Panc1 (cell line): ENCODE data around the gene CHRNA3. TPM values are rescaled to one million over a fixed set of nuclear protein-coding genes. Genes with fewer than 3 reads are reported as not detected.

ENCODE experiments used
- ATAC-seq: fragments of 200-7000 bp; cut with Tn5 transposase; 2 replicates; pipeline ENCODE4 v1.9.1; 2020; ENCODE audit warnings: mild to moderate bottlenecking, moderate library complexity
- BruUV-seq: library from RNA; stranded (reverse); fragments of 400-500 nt; replicated peaks from 2 replicates; lab custom pipeline; 2021; lab: Mats Ljungman, UMichigan
- CTCF ChIA-PET: fragments of 300-600 bp; sonication (Branson Sonifier 250); formaldehyde crosslinking; loops from one replicate; lab custom pipeline; 2022; ENCODE audit warnings: antibody characterized with exemption; lab: Charles Lee
- POLR2A ChIA-PET: fragments of 300-600 bp; sonication (Branson Sonifier 250); formaldehyde crosslinking; loops from one replicate; lab custom pipeline; 2022; ENCODE audit warnings: antibody characterized with exemption; lab: Charles Lee
- DNase-seq: peaks from one replicate; pipeline ENCODE4 v3.0.0-alpha.2; 2010; ENCODE audit warnings: low read depth, low spot score
- H3K27ac ChIP-seq: 2 replicates; pipeline ENCODE4 v1.5.1; 2011; ENCODE audit warnings: mild to moderate bottlenecking, low read length, inconsistent platforms
- H3K27me3 ChIP-seq: fragments of 200-500 bp; sonication (Bioruptor generic); 2 replicates; pipeline ENCODE4 v1.6.0; 2014; ENCODE audit warnings: low read length, inconsistent platforms; ENCODE audit not compliant: control insufficient read depth, insufficient read depth
- H3K36me3 ChIP-seq: fragments of 200-500 bp; sonication (Bioruptor generic); 2 replicates; pipeline ENCODE4 v1.5.1; 2014; ENCODE audit warnings: inconsistent platforms, mild to moderate bottlenecking, low read length, moderate library complexity; ENCODE audit not compliant: control insufficient read depth, insufficient read depth
- H3K4me1 ChIP-seq: 2 replicates; pipeline ENCODE4 v1.5.1; 2011; ENCODE audit warnings: inconsistent platforms, mild to moderate bottlenecking, low read length, moderate library complexity; ENCODE audit not compliant: control insufficient read depth, insufficient read depth
- H3K4me3 ChIP-seq, 2 experiments: 2 replicates each; pipeline ENCODE4 v1.5.1; 2011 to 2012; ENCODE audit warnings: low read depth in 2 of 2, low read length in 2 of 2, mild to moderate bottlenecking in 2 of 2, inconsistent platforms in 1 of 2, moderate library complexity in 1 of 2
- H3K9me3 ChIP-seq: fragments of 200-500 bp; sonication (Bioruptor generic); 2 replicates; pipeline ENCODE4 v1.5.1; 2014; ENCODE audit warnings: low read depth, mild to moderate bottlenecking, inconsistent platforms, low read length, moderate library complexity; ENCODE audit not compliant: control insufficient read depth, insufficient read depth
- CTCF ChIP-seq: fragments of 450-650 bp; IDR thresholded peaks from 2 replicates; pipeline ENCODE4 v1.5.1; 2017; ENCODE audit warnings: mild to moderate bottlenecking
- POLR2AphosphoS5 ChIP-seq: IDR thresholded peaks from 2 replicates; pipeline ENCODE4 v1.6.1; 2012; ENCODE audit warnings: mild to moderate bottlenecking, low read depth, low read length, moderate library complexity
- REST ChIP-seq, 2 experiments: IDR thresholded peaks; 2 replicates each; pipeline ENCODE4 v1.6.1; 2011 to 2012; ENCODE audit warnings: low read depth in 2 of 2, control low read depth in 1 of 2, low read length in 1 of 2, mild to moderate bottlenecking in 1 of 2, moderate library complexity in 1 of 2; ENCODE audit not compliant: insufficient read depth in 1 of 2
- SIN3A ChIP-seq: IDR thresholded peaks from 2 replicates; pipeline ENCODE4 v1.6.1; 2012; ENCODE audit warnings: low read depth, mild to moderate bottlenecking, low read length, moderate library complexity, borderline replicate concordance; ENCODE audit not compliant: insufficient read depth
- TCF7L2 ChIP-seq: IDR thresholded peaks from 2 replicates; pipeline ENCODE4 v1.6.1; 2011; ENCODE audit warnings: mild to moderate bottlenecking, low read depth, low read length, inconsistent platforms
- in situ Hi-C: cut with HindIII; loops from 2 replicates; pipeline ENCODE4 v1.10.0; 2016; ENCODE audit warnings: low sequenced_read_pairs, low pct_unique_long_range_greater_than_20kb
- intact Hi-C: fragments of 100-400 bp; cut with micrococcal nuclease; formaldehyde crosslinking; loops from one replicate; pipeline ENCODE4 v1.10.0; 2022; ENCODE audit not compliant: unreplicated experiment
- total RNA-seq: library from RNA; stranded (reverse); gene quantifications from one replicate; pipeline ENCODE4 v1.2.1, GENCODE V29; 2021; ENCODE audit not compliant: unreplicated experiment

Gene CHRNA3
- total RNA-seq, 1 experiment from 2014 or later: 0.31 TPM

GRCh38 chr15:78617516-78617915, 3.3 kb downstream of the CHRNA3 start:
- DNase-seq: no peak
- peaks cover 5% of the 10 kb centered on the region for H3K27me3 ChIP-seq
- in situ Hi-C loops: no loop called here
- no TSS peak for BruUV-seq
- CTCF ChIA-PET: no interaction called here
- H3K9me3 ChIP-seq: no peaks in the 10 kb centered on the region
- peaks cover 7% of the 10 kb centered on the region; the same call in 1 of the 2 replicates for H3K4me1 ChIP-seq
- no peak overlapping the region for H3K27ac ChIP-seq
- POLR2A ChIA-PET: no interaction called here
- no peak for TF ChIP-seq CTCF
- TF ChIP-seq POLR2AphosphoS5: no peak
- TF ChIP-seq SIN3A: no peak
- no peak for TF ChIP-seq REST (IDR thresholded peaks at IDR 0.05; ENCODE audit: insufficient read depth in 1 of 2, low read depth in 2 of 2, low read length in 1 of 2)
- TF ChIP-seq TCF7L2: no peak
- H3K4me3 ChIP-seq: no peak overlapping the region
- no peaks in the 10 kb centered on the region for H3K36me3 ChIP-seq
- no peak for ATAC-seq
- intact Hi-C loops: no loop called here

- TF ChIP-seq SIN3A (no peak), CTCF (no peak), POLR2AphosphoS5 (no peak), TCF7L2 (no peak), REST (IDR thresholded peaks at IDR 0.05; ENCODE audit: insufficient read depth in 1 of 2, low read depth in 2 of 2, low read length in 1 of 2) (no peak)
- in situ Hi-C loops (no loop called here), intact Hi-C loops (no loop called here)
- H3K4me1 ChIP-seq: peaks cover 7% of the 10 kb centered on the region; the same call in 1 of the 2 replicates
- no peak for ATAC-seq
- DNase-seq: no peak
- peaks cover 3% of the 10 kb centered on the region; the same call in 1 of the 2 replicates for H3K27me3 ChIP-seq
- ChIA-PET CTCF (no interaction called here), POLR2A (no interaction called here)
- H3K4me3 ChIP-seq: no peak overlapping the region
- no peak overlapping the region for H3K27ac ChIP-seq
- no peaks in the 10 kb centered on the region for H3K36me3 ChIP-seq
- H3K9me3 ChIP-seq: no peaks in the 10 kb centered on the region
- BruUV-seq: no TSS peak
These were observed 3.7 kb downstream of the CHRNA3 start for GRCh38 chr15:78617076-78617475.
